Measurements from ENCODE around the gene SLC35G2.
A peak's percentile ranks its signal among the peaks of the same experiment; 100 is the strongest.
"Not testable (repeated sequence)": the region's sequence is repeated elsewhere in the genome, so short reads cannot be mapped to it uniquely, and the experiment has no call there.

The SLC35G2 gene

GRCh38 chr3:136818769-136819391, at the start of gene SLC35G2:
Gene SLC35G2 (plus strand): TSS chr3:136819126. CDS start chr3:136854461, 35,335 bp downstream.
- no peak for DNase-seq

- DNase-seq = no peak
These were observed 46.2 kb upstream of the SLC35G2 start for GRCh38 chr3:136772709-136773108.

- DNase-seq = no peak
These were observed 40.1 kb upstream of the SLC35G2 start for GRCh38 chr3:136778865-136779264.

- DNase-seq = no peak
These were observed 38.2 kb upstream of the SLC35G2 start for GRCh38 chr3:136780741-136781140.

- DNase-seq = no peak
These were observed 35.2 kb upstream of the SLC35G2 start for GRCh38 chr3:136783708-136784191.

GRCh38 chr3:136787349-136787748, 31.6 kb upstream of the SLC35G2 start:
- no peak for DNase-seq

GRCh38 chr3:136788154-136788553, 30.8 kb upstream of the SLC35G2 start:
- no peak for DNase-seq

GRCh38 chr3:136789976-136790375, 28.9 kb upstream of the SLC35G2 start:
- no peak for DNase-seq

- DNase-seq = no peak
These were observed 28.1 kb upstream of the SLC35G2 start for GRCh38 chr3:136790786-136791185.

- no peak for DNase-seq
These were observed 26.2 kb upstream of the SLC35G2 start for GRCh38 chr3:136792556-136793330.

- DNase-seq = not testable (repeated sequence)
These were observed 17.8 kb upstream of the SLC35G2 start for GRCh38 chr3:136801146-136801545.

GRCh38 chr3:136802481-136802996, 16.4 kb upstream of the SLC35G2 start:
- no peak for DNase-seq

- DNase-seq = no peak
These were observed 14.8 kb upstream of the SLC35G2 start for GRCh38 chr3:136804141-136804540.

- DNase-seq = no peak
These were observed 14.1 kb upstream of the SLC35G2 start for GRCh38 chr3:136804813-136805212.

- DNase-seq = no peak
These were observed 13.1 kb upstream of the SLC35G2 start for GRCh38 chr3:136805795-136806194.

- DNase-seq = no peak
These were observed 7.2 kb upstream of the SLC35G2 start for GRCh38 chr3:136811701-136812100.

- no peak for DNase-seq
These were observed 1.5 kb upstream of the SLC35G2 start for GRCh38 chr3:136817448-136817847.

GRCh38 chr3:136818191-136818768, 646 bp upstream of the SLC35G2 start:
- DNase-seq = no peak

GRCh38 chr3:136819392-136819730, 435 bp downstream of the SLC35G2 start:
- no peak for DNase-seq

- peak; percentile 61 to 69 for DNase-seq
These were observed 1.1 kb downstream of the SLC35G2 start for GRCh38 chr3:136819731-136820679.

GRCh38 chr3:136831461-136831860, 12.5 kb downstream of the SLC35G2 start:
- DNase-seq = no peak

GRCh38 chr3:136835089-136835812, 16.3 kb downstream of the SLC35G2 start:
- no peak for DNase-seq

Data from Kasumi-1 (cell line).